ENCODE measurements around the gene AATF.

Gene AATF

DNA sequence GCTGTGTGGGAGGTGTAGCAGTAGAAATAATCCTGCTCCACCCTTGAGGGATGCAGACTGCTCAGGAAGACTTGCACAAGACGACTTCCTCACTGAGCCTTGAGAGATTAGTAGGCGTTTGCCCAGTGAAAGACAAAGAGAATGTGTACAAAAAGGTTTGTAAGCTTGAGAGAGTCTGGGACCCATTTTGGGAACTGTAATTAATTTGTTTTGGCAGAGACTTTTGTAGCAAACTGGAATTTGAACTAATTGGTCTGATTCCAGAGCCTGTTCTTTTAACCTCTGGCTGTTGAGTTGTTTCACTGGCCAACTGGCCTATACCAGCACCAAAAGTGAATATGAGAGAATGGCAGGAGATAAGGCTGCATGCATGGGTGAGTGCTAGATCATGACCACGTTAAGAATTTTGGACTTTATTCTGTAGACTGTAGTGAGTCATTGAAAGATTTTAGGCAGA lies 75.5 kb downstream of the AATF start:
- no peak overlapping the region for H3K4me3 ChIP-seq (ENCODE audit: control insufficient read depth, low read depth, low read length)
- DNase-seq (ENCODE audit: low read depth): no peak
- TF ChIP-seq, protein P1, sequence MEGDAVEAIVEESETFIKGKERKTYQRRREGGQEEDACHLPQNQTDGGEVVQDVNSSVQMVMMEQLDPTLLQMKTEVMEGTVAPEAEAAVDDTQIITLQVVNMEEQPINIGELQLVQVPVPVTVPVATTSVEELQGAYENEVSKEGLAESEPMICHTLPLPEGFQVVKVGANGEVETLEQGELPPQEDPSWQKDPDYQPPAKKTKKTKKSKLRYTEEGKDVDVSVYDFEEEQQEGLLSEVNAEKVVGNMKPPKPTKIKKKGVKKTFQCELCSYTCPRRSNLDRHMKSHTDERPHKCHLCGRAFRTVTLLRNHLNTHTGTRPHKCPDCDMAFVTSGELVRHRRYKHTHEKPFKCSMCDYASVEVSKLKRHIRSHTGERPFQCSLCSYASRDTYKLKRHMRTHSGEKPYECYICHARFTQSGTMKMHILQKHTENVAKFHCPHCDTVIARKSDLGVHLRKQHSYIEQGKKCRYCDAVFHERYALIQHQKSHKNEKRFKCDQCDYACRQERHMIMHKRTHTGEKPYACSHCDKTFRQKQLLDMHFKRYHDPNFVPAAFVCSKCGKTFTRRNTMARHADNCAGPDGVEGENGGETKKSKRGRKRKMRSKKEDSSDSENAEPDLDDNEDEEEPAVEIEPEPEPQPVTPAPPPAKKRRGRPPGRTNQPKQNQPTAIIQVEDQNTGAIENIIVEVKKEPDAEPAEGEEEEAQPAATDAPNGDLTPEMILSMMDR (conservative IDR thresholded peaks at IDR 0.05; ENCODE audit: control insufficient read depth, insufficient read depth, low read depth, low read length): no peak

DNA sequence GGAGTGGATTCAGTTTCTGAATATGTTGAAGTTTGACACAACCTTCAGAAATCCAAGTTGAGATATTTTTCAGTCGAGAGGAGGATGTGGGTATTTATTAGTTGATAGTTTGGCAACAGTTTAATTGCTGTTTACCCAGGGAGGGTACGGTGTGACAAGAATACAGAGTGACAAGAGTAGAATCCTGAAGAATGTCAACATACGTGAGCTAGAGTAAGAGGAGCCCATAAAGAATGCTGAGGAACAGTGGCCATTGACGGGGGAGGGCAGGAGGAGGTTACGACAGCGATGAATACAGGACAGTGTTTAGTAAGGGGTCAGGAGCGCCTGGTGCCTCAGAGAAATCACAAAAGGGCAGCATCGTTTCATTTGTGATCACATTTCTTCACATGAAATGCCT lies 76.5 kb downstream of the AATF start:
- DNase-seq (ENCODE audit: low read depth): no peak
- H3K4me3 ChIP-seq (ENCODE audit: control insufficient read depth, low read depth, low read length): no peak overlapping the region
- TF ChIP-seq, protein P1 (conservative IDR thresholded peaks at IDR 0.05; ENCODE audit: control insufficient read depth, insufficient read depth, low read depth, low read length): no peak

DNA sequence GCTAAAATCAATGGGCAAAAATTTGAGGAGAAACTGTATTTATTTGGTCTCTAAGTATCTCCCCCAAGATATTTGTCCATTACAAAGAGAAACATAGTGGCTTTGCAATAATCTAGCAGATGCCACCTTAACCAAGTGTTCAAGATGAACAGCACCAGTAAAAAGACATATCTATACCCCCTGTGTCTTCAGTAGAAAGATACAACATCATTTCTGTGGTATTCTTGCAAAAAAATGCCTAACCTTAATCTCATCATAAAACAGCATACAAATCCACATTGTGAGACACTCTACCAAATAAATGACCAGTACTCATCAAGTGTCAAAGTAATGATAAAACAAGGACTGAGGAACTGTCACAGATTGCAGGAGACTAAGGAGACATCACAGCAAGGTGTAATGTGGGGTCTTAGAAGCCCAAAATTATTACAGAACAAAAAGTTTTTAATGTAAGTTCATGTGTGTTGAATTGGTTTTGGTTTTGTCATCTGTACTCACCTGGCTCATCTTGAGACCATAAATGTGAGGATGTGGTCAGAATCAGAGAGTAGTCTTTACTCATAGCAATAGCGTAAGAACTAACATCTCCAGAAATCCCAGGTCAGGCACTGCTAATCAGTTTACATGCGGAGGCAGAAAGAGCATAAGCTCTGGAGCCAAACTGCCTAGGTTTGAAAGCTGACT lies 77.2 kb downstream of the AATF start:
- no peak for DNase-seq (ENCODE audit: low read depth)
- TF ChIP-seq, protein P1 (conservative IDR thresholded peaks at IDR 0.05; ENCODE audit: control insufficient read depth, insufficient read depth, low read depth, low read length): no peak
- no peak overlapping the region for H3K4me3 ChIP-seq (ENCODE audit: control insufficient read depth, low read depth, low read length)

DNA sequence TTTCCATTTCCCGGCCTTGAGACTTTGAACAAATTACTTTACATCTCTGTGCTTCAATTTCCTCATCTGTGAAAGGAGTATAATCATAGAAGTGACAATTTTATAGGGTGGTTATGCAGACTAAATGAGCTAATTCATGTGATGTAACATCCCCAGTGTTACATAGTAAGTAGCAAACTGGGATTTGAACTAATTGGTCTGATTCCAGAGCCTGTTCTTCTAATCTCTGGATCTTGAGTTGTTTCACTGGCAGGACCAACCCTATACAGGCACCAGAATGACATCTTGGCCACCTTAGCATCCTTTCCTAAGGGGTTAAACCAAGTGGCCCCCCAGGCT lies 77.7 kb downstream of the AATF start:
- DNase-seq (ENCODE audit: low read depth): no peak
- no peak overlapping the region for H3K4me3 ChIP-seq (ENCODE audit: control insufficient read depth, low read depth, low read length)
- TF ChIP-seq, protein P1 (conservative IDR thresholded peaks at IDR 0.05; ENCODE audit: control insufficient read depth, insufficient read depth, low read depth, low read length): no peak

DNA sequence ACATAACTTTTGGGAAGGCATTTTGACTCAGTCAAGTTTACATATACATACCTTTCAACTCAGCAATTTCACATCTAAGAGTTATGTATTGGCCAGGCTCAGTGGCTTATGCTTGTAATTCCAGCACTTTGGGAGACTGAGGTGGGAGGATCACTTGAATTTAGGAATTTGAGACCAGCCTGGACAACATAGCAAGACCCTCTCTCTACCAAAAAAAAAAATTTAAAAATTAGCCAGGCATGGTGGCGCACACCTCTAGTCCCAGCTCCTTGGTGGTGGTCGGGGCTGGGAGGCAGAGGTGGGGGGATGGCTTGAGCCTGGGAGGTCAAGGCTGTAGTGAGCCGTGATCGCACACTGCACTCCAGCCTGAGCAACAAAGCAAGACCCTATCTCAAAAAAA lies 79.3 kb downstream of the AATF start:
- H3K4me3 ChIP-seq (ENCODE audit: control insufficient read depth, low read depth, low read length): no peak overlapping the region
- TF ChIP-seq, protein P1 (conservative IDR thresholded peaks at IDR 0.05; ENCODE audit: control insufficient read depth, insufficient read depth, low read depth, low read length): no peak
- no peak for DNase-seq (ENCODE audit: low read depth)

DNA sequence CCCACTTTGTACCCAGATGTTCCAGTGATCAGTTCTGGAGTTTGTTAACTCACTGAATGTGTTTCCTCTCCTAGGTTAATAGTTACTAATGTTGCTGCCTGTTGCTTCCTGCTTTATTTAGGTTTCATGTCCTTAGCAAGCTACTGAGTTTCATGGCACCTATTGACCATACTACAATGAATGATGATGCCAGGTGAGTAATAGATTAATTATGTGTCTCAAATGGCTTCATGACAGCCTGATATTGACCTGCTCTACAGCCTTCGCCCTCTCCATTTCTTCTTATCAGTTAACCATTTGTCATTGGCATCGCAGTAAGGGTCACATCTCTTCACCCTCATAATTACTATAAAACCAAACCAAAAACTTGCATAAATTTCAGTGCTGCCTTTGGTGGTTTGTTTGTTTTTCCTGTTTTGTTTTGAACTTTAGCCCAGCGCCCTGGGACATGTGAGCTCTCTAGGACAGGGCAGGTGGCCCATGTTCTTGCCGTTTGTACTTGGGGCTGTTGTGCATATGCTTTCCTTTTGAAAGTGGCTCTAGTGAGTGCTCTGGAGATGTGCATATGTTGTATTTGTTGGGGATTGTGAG lies 82.8 kb downstream of the AATF start:
- no peak for DNase-seq (ENCODE audit: low read depth)
- H3K4me3 ChIP-seq (ENCODE audit: control insufficient read depth, low read depth, low read length): no peak overlapping the region
- TF ChIP-seq, protein P1 (conservative IDR thresholded peaks at IDR 0.05; ENCODE audit: control insufficient read depth, insufficient read depth, low read depth, low read length): no peak

All from fibroblast of mammary gland (primary cell).